ENCODE results near the gene CYTH1.

DNA sequence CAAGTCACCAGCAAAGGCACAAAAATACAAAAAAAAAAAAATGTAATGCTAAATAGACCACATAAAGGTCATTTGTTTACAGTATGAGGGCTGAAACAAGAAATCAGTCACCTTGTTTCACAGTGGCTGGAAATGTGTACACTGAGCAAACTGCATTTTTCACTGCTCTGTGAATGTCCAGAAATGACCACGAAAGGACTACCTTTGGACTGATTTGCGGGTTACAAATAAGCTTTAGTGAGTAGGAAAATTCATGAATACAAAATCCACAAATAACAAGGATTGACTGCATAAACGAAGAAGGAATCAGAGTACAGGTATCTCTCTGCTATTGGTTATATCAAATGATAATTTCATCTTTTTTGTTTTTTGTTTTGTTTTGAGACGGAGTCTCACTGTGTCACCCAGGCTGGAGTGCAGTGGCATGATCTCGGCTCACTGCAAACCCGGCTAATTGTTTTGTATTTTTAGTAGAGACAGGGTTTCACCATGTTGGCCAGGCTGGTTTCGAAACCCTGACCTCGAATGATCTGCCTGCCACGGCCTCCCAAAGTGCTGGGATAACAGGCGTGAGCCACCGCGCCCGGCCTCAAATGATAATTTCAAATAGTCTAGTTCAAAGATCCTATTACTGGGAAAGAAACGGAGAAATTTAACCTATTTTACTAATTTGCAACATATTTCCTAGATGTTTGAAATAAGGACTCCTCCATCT lies 30.5 kb downstream of the CYTH1 start:
- TF ChIP-seq EP300 (IDR thresholded peaks at IDR 0.05; ENCODE audit: borderline replicate concordance) (no peak), RAD21 (IDR thresholded peaks at IDR 0.05; ENCODE audit: low read depth) (no peak), FOXM1 (IDR thresholded peaks at IDR 0.05; ENCODE audit: borderline replicate concordance, low read depth) (no peak), CEBPB (IDR thresholded peaks at IDR 0.05) (no peak), ZBTB7A (IDR thresholded peaks at IDR 0.05; ENCODE audit: low read depth) (no peak), TAF1 (IDR thresholded peaks at IDR 0.05; ENCODE audit: low read depth) (no peak)
- TF ChIP-seq, protein P1, sequence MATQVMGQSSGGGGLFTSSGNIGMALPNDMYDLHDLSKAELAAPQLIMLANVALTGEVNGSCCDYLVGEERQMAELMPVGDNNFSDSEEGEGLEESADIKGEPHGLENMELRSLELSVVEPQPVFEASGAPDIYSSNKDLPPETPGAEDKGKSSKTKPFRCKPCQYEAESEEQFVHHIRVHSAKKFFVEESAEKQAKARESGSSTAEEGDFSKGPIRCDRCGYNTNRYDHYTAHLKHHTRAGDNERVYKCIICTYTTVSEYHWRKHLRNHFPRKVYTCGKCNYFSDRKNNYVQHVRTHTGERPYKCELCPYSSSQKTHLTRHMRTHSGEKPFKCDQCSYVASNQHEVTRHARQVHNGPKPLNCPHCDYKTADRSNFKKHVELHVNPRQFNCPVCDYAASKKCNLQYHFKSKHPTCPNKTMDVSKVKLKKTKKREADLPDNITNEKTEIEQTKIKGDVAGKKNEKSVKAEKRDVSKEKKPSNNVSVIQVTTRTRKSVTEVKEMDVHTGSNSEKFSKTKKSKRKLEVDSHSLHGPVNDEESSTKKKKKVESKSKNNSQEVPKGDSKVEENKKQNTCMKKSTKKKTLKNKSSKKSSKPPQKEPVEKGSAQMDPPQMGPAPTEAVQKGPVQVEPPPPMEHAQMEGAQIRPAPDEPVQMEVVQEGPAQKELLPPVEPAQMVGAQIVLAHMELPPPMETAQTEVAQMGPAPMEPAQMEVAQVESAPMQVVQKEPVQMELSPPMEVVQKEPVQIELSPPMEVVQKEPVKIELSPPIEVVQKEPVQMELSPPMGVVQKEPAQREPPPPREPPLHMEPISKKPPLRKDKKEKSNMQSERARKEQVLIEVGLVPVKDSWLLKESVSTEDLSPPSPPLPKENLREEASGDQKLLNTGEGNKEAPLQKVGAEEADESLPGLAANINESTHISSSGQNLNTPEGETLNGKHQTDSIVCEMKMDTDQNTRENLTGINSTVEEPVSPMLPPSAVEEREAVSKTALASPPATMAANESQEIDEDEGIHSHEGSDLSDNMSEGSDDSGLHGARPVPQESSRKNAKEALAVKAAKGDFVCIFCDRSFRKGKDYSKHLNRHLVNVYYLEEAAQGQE (IDR thresholded peaks at IDR 0.05; ENCODE audit: low read depth): no peak

All from Ishikawa (cell line).